DOHH2 (cell line): ENCODE results near the gene MCC.

Experiments used
- EZH2phosphoT487 ChIP-seq: fragments of 200-600 bp; sonication (generic); IDR thresholded peaks from 2 replicates; pipeline ENCODE4 v1.6.1; 2017; ENCODE audit warnings: borderline replicate concordance, mild to moderate bottlenecking, antibody characterized with exemption, low read length, moderate library complexity, mixed read lengths
- TF ChIP-seq, protein P1 (sequence below): fragments of 200-600 bp; sonication (generic); IDR thresholded peaks from one replicate; pipeline ENCODE4 v1.5.1; 2014; ENCODE audit warnings: antibody characterized with exemption, mild to moderate bottlenecking, low read depth, low read length; ENCODE audit not compliant: poor library complexity, severe bottlenecking

DNA sequence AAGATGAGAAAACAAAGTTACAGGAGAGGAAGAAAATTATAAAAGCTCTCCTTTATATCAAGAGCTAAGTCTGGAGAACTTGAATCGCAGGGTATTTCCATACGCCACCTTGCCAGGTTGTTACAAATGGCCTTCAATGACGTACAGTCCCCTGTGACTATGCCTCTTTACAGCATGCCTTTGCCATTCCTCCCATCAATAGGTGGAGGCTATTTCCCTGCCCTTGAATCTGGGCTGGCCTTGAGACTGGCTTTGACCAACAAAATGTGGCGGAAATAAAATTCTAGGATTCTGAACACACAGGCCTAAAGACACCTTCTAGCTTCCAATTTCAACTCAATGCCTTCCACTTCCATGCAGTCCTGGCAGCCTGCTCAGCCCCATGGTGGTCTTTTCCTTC, 99.1 kb downstream of the MCC start:
- TF ChIP-seq EZH2phosphoT487 = no peak
- TF ChIP-seq, protein P1, sequence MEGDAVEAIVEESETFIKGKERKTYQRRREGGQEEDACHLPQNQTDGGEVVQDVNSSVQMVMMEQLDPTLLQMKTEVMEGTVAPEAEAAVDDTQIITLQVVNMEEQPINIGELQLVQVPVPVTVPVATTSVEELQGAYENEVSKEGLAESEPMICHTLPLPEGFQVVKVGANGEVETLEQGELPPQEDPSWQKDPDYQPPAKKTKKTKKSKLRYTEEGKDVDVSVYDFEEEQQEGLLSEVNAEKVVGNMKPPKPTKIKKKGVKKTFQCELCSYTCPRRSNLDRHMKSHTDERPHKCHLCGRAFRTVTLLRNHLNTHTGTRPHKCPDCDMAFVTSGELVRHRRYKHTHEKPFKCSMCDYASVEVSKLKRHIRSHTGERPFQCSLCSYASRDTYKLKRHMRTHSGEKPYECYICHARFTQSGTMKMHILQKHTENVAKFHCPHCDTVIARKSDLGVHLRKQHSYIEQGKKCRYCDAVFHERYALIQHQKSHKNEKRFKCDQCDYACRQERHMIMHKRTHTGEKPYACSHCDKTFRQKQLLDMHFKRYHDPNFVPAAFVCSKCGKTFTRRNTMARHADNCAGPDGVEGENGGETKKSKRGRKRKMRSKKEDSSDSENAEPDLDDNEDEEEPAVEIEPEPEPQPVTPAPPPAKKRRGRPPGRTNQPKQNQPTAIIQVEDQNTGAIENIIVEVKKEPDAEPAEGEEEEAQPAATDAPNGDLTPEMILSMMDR = no peak
